ENCODE data around the gene HSPG2.
"Not testable (repeated sequence)": the region's sequence is repeated elsewhere in the genome, so short reads cannot be mapped to it uniquely, and the experiment has no call there.

Gene HSPG2

GRCh38 chr1:21955501-21956281 lies 18.6 kb upstream of the HSPG2 start:
- no peak for DNase-seq (ENCODE audit: low spot score)

- DNase-seq (ENCODE audit: low spot score), result no peak
Measured at GRCh38 chr1:21955058-21955457, 17.9 kb upstream of the HSPG2 start.

GRCh38 chr1:21952786-21953520 lies 15.8 kb upstream of the HSPG2 start:
- no peak for DNase-seq (ENCODE audit: low spot score)

GRCh38 chr1:21951226-21951870 lies 14.2 kb upstream of the HSPG2 start:
- no peak for DNase-seq (ENCODE audit: low spot score)

- DNase-seq (ENCODE audit: low spot score), result no peak
Measured at GRCh38 chr1:21950734-21951133, 13.6 kb upstream of the HSPG2 start.

- DNase-seq (ENCODE audit: low spot score), result no peak
Measured at GRCh38 chr1:21946836-21947587, 9.9 kb upstream of the HSPG2 start.

- no peak for DNase-seq (ENCODE audit: low spot score)
Measured at GRCh38 chr1:21944733-21945073, 7.6 kb upstream of the HSPG2 start.

GRCh38 chr1:21942959-21943640 lies 6.0 kb upstream of the HSPG2 start:
- DNase-seq (ENCODE audit: low spot score), result not testable (repeated sequence)

- DNase-seq (ENCODE audit: low spot score), result no peak
Measured at GRCh38 chr1:21942464-21942863, 5.4 kb upstream of the HSPG2 start.

- no peak for DNase-seq (ENCODE audit: low spot score)
Measured at GRCh38 chr1:21941370-21941769, 4.3 kb upstream of the HSPG2 start.

- no peak for DNase-seq (ENCODE audit: low spot score)
Measured at GRCh38 chr1:21940492-21940891, 3.4 kb upstream of the HSPG2 start.

GRCh38 chr1:21939650-21940374 lies 2.7 kb upstream of the HSPG2 start:
- no peak for DNase-seq (ENCODE audit: low spot score)

- DNase-seq (ENCODE audit: low spot score), result no peak
Measured at GRCh38 chr1:21938732-21939538, 1.8 kb upstream of the HSPG2 start.

GRCh38 chr1:21937372-21938121 lies 437 bp upstream of the HSPG2 start:
- DNase-seq (ENCODE audit: low spot score), result peak; percentile 29

- DNase-seq (ENCODE audit: low spot score), result no peak
Measured at GRCh38 chr1:21936366-21937031, 611 bp downstream of the HSPG2 start.

GRCh38 chr1:21935891-21936365 lies 1.2 kb downstream of the HSPG2 start:
- no peak for DNase-seq (ENCODE audit: low spot score)

- DNase-seq (ENCODE audit: low spot score), result no peak
Measured at GRCh38 chr1:21935393-21935804, 1.7 kb downstream of the HSPG2 start.

- DNase-seq (ENCODE audit: low spot score), result no peak
Measured at GRCh38 chr1:21933397-21934248, 3.5 kb downstream of the HSPG2 start.

All from activated CD4-positive, alpha-beta T cell treated with anti-CD3 and anti-CD28 coated beads, Interleukin-2, Interleukin-4, amounts not matched to agents 100 ng/mL and 50 ng/mL, durations not matched to agents 16 hours and 8 hours (primary cell).